ENCODE data around the gene SNX13.
A peak's percentile ranks its signal among the peaks of the same experiment; 100 is the strongest.

SNX13 gene

DNA sequence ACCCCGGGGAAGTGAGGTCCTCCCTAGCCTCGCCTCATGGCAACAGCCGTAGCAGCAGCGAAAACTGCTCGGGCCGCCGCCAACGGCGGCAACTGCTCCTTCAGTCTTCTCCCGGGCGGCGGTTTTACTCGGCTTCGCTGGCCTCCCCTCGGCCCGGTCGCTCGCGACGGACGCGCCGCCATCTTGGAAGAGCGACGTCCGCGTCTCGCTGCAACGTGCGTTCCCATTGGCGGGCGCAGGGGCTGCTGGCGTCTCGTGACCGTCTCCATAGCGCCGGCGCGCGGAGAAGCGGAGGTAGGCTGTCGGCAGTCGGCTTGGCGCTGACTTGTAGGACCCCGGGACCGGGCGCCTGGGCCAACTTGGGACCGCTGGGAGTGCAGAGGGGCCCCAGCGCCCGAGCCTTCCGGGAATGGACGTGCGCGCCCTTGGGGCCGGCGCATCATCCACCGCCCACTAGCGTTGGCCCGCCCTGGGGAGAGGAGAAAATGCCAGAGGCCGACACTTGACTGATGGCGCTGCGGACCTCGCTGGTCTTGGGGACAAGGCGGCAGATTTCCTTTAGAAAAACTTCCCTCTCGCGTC, at the start of gene SNX13:
TSS of gene SNX13 (minus strand) at position 193 of the 582 bp plus-strand sequence. CDS start 199 bp downstream, outside the sequence.
- peak; percentile 81 for DNase-seq

DNA sequence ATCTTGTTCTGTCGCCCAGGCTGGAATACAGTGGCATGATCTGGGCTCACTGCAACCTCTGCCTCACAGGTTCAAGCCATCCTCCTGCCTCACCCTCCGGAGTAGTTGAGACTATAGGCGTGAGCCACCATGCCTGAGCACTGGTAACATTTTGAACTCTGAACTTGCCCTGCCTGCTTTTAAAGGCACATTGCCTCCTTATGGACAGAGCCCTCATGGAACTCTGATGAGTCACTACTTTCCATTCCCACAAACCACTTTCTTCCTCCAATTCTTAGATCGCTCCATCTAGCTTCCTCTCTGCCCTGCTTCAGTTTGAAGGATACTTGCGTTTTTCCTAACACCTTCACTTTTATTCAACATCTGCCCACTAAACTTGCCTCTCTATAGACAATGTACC, 49.3 kb upstream of the SNX13 start:
- DNase-seq: no peak

DNA sequence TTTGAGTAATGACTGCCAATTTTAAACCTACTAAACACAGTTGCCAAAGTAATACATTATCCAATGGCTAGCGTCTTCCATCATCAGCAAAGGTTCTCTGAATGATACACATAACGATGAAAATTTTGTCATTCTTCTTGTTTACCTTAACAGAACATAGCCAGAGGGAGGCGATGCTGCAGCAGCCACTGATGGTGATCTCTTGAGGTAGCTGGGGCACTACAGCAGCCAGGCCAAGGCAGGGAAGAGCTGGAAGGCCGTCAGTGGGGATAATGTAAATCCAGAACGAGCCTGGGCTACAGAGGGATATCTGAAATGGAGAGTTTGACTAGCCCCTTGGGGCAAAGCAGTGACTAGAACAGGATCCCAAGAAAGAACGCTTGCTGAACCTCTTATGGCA, 48.6 kb upstream of the SNX13 start:
- DNase-seq: no peak

- peak; percentile 16 for DNase-seq
Observed at GRCh38 chr7:17988141-17988540, 47.8 kb upstream of the SNX13 start.

GRCh38 chr7:17986851-17987250, 46.6 kb upstream of the SNX13 start:
- no peak for DNase-seq

- DNase-seq: no peak
Observed at GRCh38 chr7:17985473-17986239, 45.4 kb upstream of the SNX13 start.

DNA sequence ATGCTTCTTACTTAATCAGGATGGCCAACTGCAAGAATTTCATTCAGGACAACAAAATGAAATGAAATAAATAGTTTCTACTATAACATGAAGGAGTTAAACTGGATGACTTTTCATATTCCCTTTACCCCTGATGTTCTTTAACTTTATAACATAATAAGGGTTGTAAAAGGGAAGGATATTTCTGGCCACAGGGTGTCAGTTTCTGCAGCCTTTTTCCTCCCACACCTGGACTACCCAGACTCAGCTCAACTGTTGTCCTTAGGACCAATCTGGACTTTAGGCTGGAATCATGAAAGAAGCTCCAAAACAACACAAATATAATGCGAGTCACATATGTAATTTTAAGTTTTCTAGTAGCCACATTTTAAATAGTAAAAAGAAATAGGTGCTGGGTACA, 44.0 kb upstream of the SNX13 start:
- no peak for DNase-seq

DNA sequence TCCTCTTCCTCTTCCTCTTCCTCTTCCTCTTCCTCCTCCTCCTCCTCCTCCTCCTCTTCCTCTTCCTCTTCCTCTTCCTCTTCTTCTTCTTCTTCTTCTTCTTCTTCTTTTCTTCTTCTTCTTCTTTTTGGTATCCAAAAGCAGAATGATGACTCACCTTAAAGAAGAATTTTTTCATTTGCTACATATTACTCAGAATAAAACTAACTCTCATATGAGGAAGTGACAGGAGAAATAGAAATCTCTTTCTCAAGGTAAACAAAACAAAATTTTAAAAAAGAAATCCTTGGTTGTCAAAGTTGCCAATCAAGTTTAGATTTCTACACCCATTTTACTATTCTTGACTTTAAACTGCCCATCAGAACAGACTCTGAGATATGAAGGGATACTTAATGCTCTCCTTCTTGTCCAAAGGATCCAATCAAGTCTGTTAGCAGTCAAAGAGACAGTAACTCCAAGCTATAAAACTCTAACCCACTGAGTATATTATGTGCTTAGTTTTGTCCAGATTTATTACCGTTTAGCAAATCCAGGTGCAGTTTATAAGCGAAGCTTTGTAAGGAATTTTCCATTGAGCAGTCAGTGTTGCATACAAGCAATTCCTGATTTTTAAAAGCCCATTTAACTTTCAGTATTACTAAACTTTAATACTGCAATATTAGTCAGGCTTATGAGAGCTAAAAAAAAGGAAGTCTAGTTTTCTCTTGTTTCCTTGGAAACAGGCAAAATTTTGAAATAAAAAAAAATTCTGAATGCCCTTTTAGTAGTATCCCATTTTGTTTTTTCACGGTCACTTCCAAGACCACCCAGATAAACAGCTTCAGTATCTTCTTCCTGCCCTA, 43.1 kb upstream of the SNX13 start:
- DNase-seq: no peak

DNA sequence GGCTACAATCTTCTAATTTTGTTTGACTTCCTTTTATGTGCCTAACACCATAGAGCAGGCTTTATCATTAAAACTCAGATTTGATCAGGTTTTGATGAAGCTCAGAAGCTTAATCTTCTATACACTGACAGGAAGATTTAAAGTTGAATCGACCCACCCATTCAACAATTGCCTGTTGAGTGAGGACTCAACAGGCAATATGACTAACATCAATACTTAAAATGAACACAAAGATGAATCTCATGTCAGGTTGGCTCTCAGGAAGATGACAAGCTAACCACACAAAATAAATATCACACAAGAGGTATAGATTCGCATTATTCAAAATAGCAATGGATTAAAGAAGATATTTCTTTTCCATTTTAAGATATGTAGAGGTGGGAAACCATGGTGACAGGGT, 36.7 kb upstream of the SNX13 start:
- no peak for DNase-seq

DNA sequence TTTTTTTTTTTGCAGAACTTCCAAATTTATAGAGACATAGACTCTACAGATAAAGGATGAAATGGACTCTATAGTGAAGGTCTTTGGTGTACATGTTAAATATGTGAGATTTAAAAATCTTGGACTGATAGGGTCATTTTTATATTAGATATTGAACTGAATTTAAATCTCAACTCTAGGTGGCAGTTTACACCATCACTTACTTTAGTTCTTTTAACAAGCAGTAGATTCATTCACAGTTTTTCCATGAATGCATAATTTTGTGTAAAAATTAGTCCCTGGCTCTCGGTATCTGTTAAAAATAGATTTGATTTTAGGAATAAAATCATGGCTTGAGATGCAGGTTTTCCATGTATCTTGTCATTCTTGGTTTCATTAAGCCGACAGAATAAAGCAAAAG, 31.1 kb upstream of the SNX13 start:
- DNase-seq: no peak

GRCh38 chr7:17968791-17969715, 28.8 kb upstream of the SNX13 start:
- DNase-seq: no peak

GRCh38 chr7:17966706-17967105, 26.4 kb upstream of the SNX13 start:
- no peak for DNase-seq

DNA sequence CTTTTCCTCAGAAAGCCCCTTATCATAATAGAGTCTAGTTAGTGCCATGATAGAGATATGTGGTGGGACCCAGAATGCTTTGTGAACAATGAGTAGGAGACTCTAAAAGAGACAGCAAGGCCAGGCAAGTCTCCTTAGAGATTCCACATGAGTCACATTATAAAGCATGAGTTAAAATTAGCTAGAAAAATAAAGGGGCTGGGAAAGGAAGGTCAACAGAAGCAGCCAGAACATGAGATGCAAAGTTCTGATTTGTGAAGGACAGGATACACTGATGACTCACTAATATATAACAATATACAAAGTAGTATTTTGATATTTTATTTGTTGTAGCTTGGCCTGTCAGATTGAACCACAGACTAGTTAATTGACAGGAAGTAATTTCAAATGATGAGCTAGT, 25.3 kb upstream of the SNX13 start:
- DNase-seq: no peak

- DNase-seq: no peak
Observed at GRCh38 chr7:17963281-17963680, 23.0 kb upstream of the SNX13 start.

DNA sequence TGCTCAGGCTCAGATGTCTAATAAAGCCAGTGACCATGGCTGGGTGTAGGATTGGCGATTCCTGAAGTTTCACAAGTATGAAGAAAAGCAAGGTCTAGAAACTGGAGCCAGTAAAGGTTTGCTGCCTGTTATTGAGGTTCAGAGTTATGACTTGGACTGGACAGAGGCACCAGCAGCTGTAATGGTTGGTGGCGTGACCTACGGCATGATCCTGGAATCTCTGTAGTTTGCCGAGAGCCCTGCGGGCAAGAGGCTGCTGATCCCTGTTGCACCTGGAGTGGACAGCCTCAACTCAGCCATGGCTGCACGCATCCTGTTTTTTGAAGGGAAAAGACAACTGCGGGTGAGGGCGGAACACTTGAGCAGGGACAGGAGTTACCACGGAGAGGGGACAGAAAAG, 22.4 kb upstream of the SNX13 start:
- DNase-seq: no peak

DNA sequence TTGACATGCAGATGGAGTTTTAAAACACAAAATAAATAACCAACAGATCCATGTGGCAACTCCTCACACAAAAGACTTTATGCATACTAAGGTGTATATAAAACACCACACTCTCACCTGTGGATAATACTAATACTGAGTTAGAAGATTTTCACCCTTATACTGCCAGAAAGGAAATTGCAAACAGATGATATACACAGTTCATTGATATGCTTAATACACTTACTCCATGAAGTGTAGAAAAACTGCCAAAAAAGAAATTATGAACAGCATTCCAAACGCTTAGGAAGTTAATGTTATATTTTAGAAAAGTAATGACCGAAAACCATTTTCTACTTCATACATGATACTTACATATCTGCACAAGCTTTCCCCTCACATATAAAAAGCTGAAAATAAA, 17.6 kb upstream of the SNX13 start:
- no peak for DNase-seq

DNA sequence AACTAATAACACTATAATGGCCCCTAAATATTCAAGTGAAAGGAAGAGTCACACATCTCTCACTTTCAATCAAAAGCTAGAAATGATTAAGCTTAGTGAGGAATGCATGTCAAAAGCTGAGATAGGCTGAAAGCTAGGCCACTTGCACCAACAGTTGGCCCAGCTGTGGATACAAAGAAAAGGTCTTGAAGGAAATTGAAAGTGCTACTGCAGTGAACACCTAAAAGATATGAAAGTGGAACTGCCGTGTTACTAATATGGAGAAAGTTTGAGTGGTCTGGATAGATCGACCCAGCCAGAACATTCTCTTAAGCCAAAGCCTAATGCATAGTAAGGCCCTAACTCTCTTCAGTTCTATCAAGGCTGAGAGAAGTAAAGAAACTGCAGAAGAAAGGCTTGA, 12.1 kb upstream of the SNX13 start:
- DNase-seq: no peak

DNA sequence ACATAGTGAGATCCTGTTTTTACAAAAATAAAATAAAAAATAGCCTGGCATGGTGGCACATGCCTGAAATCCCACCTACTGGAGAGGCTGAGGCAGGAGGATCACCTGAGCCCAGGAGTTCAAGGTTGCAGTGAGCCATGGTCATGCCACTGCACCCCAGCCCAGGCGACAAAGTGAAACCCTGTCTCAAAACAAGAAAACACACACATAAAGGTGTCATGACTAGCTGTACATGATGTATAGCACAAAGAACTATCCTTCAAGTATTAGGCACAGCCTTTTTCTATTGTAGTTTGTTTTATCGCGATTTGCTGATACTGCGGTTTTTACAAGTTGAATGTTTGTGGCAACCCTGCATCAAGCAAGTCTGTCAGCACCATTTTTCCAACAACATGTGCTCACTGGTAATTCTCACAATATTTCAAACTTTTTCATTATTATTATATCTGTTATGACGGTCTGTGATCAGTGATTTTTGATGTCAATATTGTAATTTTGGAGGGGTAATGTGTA, 11.5 kb upstream of the SNX13 start:
- no peak for DNase-seq

- DNase-seq: no peak
Observed at GRCh38 chr7:17948526-17949238, 8.4 kb upstream of the SNX13 start.

- DNase-seq: no peak
Observed at GRCh38 chr7:17947620-17948019, 7.3 kb upstream of the SNX13 start.

DNA sequence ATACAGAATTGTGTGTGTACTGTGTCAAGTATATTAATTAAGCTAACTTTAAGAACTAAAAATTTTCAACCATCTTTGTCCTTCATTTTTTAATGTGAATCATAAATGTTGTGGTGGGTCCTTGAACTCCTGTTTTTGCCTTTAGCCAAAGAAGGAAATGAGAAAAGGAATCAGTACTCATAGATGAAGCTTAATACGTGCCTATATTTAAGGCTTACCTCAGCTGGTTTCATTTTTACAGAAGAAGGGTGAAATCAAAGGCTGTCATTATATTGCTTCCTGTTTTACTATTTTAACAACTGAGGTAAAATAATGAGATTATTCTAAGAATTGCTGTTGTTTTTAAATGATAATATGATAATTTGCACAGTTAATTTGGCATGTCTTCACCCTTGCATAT, 6.3 kb upstream of the SNX13 start:
- DNase-seq: no peak

- no peak for DNase-seq
Observed at GRCh38 chr7:17944720-17945119, 4.4 kb upstream of the SNX13 start.

Data from NCI-H510A treated with DMSO at 0.1 percent for 48 hours (cell line).